ENCODE results near the gene FSHR.

DNA sequence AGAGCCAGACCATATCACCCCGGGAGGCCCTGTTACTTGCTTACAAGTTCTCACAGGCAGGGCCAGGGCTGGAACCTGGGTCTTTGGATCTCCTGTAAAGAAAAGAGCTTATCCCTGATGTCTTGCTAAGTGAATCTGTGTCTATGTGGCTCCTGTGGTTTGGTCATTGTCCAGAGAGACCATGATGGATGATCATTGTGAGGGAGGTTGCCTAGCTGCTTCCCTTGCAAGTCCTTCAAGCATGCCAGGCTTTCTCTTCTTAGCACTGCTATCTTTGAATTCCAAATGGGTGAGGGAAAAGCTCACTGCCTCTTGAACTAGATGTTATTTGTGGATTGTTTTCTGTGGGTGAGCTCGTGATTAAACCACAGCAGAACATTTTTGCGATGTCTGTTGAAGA lies 151.6 kb downstream of the FSHR start:
- TF ChIP-seq, protein P1, sequence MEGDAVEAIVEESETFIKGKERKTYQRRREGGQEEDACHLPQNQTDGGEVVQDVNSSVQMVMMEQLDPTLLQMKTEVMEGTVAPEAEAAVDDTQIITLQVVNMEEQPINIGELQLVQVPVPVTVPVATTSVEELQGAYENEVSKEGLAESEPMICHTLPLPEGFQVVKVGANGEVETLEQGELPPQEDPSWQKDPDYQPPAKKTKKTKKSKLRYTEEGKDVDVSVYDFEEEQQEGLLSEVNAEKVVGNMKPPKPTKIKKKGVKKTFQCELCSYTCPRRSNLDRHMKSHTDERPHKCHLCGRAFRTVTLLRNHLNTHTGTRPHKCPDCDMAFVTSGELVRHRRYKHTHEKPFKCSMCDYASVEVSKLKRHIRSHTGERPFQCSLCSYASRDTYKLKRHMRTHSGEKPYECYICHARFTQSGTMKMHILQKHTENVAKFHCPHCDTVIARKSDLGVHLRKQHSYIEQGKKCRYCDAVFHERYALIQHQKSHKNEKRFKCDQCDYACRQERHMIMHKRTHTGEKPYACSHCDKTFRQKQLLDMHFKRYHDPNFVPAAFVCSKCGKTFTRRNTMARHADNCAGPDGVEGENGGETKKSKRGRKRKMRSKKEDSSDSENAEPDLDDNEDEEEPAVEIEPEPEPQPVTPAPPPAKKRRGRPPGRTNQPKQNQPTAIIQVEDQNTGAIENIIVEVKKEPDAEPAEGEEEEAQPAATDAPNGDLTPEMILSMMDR (IDR thresholded peaks at IDR 0.05) = no peak
- TF ChIP-seq POLR2A (IDR thresholded peaks at IDR 0.05) = no peak

All from adrenal gland (tissue), 5 donors.